ENCODE results near the gene GNG12.

The GNG12 gene

DNA sequence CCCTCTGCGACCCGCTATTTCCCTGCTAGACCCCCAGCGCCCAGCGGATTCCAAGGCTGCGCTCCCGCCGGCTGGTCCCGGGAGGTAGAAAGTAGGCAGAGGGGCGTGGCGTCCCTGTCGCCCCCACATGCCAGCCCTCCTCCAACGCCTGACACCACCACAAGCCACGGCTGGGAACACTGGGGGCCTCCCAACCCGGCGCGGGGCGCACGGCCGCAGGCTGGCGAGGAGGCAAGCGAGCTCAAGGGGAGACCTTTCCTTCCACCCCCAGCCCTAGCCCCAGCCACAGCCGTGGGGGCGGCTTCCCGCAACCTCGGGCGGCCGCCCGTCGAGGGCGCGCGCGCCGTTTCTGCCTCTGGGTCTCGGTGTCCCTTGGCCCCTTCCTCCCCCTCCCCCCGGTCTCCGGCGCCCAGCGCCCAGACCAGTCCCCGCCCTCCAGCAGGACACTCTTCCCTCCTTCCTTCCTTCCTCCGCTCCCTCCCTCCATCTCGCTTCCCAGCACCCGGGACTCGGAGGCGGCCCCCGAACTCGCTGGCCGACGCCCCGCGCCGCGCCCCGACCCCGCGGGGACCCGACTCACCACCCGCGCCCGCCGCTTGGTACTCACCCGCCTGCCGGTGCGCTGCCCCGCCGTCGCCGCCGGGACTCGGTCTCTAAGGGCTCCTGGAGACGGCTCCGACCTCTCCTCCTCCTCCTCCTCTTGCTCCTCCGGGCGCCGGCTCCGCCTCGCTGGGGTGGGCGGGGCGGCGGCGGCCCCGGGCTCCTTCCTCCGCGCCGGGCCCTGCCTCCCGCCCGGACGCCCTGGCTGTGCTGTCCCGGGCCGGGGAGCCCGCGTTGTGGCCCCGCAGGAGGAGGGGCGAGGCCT, at the start of gene GNG12:
TSS of gene GNG12 (minus strand) at position 731 of the 865 bp plus-strand sequence. CDS start 125,781 bp downstream, outside the sequence.
- peak; percentile 25 for DNase-seq (ENCODE audit: low read depth)

DNA sequence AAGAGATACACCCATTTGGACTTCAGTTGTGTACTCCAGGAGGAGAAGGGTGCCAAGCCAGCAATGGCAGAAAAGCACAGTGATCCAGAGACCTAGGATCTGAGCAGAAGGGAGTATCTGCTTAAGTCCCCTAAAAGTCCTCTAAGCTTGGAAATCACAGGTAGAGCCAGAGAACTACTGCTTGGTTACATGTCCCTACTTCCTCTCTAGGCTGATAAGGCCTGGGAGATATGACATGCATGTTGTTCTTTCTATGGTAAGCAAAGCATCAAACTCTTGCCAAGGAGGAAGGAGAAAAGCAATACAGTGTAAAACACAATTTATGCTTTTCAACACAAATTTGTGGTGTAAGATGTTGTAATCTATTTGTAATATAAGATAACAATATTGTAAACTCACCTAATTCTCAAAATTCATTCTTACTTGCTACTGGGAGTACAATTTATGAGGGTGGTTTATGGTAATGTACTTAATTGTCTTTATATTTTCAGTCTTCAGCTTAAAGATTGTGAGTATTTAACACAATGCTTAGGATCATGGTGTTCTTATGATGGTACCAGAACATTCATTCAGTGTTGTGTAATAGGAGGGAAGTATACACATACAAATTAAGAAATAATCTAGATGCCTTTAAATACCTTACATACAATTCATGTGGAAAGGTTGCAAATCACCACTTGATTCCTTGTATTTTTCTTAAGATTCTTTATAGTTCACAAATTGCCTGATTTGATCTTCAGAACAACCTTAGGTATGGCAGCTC, 49.1 kb upstream of the GNG12 start:
- DNase-seq (ENCODE audit: low read depth): no peak

DNA sequence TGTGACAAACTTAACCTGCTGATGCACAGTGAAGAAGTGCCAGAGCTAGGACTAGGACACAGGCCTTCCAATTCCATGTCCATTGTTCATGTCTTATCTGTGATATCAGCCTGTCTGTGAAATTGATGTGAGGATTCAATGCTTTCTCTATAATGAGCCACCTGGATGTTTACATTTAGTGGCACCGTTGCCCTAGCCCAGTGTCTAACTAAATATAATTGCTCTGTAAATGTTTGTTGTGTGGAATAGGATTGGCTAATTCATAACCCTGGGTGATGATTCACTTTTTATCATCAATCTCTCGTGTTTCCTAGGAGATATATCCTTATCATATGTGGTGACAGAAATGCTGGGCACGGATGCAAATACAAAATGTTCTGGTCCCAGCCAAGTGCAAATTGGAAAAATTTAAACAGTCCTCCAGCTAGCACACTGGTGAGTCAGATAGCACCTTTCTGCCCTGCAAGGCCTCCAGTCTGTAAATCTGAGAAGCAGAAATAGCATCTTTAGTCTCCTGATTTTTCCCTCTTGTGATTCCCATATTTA, 46.9 kb upstream of the GNG12 start:
- DNase-seq (ENCODE audit: low read depth): no peak

DNA sequence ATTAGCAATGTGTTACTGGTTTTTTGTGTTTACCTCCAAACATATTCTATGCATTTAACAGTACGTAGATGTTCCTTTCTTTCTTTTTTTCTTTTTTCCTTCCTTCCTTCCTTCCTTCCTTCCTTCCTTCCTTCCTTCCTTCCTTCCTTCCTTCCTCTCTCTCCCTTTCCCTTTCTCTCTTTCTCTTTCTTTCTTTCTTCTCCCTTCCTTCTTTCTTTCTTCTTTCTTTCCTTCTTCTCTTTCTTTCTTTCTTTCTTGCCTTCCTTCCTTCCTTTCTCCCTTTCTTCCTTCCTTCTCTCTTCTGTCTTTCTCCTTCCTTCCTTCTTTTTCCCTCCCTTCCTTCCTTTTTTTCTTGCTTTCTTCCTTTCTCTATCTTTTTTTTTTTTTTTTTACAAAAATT, 46.2 kb upstream of the GNG12 start:
- no peak for DNase-seq (ENCODE audit: low read depth)

DNA sequence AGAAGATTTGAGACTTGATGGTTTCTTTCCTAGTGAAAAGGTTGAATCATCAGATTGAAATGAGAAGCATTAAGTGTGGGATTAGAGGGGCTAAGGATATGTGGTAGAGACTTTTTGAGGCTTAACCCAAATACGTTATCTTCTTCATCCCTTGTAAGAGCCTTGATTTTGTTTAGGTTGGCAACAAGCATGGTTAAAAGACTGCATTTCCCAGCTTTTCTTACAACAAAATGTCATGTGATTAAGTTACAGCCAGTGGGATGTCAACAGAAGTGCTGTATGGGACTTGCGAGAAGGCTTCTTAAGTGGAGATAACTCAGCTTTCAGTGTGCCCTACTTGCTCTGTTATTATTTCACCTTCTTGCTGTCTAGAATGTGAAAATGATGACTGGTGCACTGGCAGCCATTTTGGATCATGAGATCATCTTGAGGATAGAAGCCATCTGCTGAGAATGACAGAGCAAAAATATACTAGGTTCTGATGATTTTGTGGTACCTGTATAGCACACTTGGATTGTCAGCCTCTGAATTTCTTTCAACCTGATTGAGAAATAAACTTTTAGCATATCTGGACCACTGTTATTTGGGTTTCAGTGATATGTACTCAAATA, 41.3 kb upstream of the GNG12 start:
- DNase-seq (ENCODE audit: low read depth): no peak

DNA sequence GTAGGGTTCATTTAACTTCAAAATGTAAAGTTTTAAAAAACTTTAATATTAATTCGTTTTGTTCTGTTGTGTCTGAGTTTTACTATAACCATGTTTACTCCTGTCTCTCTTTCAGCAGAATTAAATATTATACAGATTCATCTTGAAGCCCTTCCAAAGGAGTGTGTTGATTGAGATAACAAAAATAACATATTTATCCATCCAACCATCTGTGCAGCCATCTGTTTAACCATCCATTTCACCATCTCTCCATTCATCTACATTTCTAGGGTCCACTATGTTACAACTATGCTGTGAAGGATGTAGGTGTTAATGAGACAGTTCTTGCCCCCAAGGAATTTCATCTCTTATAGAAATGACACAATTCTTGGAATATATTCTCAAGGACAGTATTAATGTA, 36.0 kb upstream of the GNG12 start:
- DNase-seq (ENCODE audit: low read depth): no peak

DNA sequence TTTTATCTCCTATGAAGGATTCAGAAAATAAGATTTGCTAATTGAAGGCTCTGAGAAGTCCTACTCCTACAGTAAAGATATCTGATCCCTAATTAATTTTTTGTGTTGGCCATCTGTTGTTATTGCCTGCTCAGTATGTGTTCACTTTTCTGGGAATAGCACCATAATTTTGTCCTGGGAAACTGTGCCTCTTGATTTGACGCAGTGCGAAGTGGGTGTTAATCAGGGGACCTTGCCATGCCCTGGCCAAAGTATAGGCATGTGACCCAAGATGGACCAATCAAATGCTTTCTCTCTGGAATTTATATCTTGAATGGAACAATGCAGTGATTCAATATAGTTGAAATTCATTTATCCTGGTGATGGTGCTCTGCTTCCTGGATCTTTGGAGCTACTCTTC, 30.4 kb upstream of the GNG12 start:
- DNase-seq (ENCODE audit: low read depth): no peak

DNA sequence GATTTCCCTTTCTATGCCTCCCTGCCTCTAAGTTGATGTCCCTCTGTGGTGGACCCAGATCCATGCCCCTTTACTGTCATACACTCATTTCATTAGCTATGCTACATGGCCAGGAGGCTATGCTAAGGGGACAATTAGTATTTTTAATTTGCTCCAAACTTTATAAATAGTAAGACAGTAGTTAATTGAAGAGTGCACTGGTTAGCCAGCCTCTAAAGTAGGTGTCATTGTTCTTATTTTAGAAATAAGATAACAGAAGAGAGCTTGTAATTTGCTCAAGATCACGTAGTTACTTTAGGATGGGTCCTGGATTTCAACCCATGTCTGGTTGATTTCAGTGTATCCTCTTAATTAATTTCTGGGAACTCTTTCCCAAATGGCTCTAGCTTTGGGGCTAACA, 29.4 kb upstream of the GNG12 start:
- no peak for DNase-seq (ENCODE audit: low read depth)

DNA sequence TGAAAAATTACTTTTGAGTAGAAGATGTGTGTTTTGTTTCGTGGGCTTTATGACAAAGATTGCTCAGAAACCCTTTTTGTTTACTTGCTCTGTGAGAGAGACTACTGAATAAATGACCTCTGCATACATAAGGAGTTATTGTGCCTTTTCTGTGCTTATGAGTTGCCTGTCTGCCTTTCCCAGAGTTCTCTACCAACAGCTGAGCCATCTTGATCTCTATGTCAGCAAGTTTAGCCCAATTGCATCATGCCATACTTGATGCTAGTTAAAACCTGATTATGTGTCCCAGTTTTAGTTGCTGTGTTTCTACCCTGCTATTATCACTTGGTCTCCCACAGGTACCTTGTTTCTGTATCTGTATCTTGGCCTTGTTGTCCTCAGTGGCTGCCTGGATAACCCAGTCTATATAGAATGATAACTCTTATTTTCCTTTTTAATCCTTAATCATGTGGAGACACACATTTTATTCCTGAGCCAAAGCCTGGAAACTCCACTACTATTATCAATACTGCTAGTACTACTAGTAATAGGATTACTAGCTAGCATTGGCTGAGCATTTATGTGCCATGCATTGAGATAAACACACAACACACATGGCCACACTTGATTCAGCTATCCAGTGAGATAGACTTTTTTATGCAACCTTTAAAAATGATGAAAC, 28.7 kb upstream of the GNG12 start:
- DNase-seq (ENCODE audit: low read depth): no peak

DNA sequence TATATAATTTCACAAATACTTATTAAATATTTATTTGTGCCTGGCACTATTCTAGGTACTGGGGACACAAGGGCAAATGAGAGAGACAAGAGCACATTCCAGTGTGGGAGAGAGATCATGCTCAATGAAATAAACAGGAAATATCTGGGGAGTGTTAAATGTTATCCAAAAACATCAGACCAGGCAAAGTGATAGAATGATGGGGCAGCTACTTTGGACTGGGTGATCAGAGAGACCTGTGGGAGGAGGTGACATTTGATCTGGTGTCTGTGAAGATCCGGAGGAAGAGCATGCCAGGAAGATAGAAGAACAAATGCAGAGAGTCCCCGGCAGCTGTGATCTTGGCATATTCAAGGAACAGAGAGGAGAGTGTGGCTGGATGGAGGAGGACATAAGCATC, 27.5 kb upstream of the GNG12 start:
- DNase-seq (ENCODE audit: low read depth): no peak

DNA sequence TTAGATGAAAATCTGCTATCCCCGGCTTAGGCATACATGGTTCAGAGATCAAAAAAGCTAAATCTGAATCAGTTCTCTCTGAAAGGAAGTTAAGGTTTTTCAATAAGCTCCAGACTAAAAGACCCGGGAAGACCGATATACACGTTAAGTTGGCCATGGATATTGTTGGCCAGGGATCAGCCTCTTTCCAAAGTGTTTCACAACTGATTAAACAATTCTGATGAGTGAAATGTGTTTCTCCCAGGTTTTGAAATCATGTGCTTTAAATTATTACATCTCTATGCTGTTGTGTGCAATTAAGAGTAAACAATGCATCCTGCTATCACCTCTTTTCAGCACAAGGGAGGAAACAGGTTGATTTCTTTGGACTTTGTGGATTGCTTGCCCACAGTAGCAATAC, 23.7 kb upstream of the GNG12 start:
- no peak for DNase-seq (ENCODE audit: low read depth)

DNA sequence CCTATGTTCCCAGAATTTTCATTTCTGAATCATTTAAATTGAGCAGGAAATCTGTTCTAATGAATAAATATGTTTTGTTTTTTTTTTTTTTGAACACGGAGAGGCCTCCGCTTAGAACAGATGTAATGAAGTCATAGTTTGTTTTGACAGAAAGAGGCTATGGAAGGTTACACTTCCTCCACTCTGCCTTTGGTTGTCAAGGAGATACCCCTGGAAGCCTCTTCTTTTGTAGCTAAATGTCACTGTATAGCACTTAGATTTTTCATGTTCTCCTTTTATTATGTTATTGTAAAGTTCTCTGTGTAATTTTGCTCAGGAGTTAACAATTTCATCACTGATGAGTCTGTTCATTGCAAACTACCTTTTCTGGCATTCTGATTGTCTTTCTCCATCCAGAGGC, 22.7 kb upstream of the GNG12 start:
- DNase-seq (ENCODE audit: low read depth): no peak

DNA sequence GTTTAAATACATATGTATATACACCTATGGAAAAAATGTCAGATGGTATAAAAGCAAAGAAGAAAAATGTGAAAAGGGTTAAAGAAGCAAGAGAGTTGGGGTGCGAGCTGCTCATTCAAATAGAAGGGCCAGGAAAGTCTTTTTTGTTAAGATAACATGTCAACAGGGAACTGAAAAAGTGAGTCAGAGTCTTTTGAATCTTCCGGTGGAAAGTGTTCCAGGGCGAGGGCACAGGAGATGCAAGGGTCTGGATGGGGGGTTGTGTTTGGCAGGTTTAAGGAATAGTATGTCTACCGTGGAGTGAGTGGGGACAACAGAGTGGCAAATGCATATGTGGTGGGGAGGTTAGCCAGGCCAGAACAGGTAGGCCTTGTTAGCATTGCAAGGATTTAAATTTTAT, 22.2 kb upstream of the GNG12 start:
- DNase-seq (ENCODE audit: low read depth): no peak

DNA sequence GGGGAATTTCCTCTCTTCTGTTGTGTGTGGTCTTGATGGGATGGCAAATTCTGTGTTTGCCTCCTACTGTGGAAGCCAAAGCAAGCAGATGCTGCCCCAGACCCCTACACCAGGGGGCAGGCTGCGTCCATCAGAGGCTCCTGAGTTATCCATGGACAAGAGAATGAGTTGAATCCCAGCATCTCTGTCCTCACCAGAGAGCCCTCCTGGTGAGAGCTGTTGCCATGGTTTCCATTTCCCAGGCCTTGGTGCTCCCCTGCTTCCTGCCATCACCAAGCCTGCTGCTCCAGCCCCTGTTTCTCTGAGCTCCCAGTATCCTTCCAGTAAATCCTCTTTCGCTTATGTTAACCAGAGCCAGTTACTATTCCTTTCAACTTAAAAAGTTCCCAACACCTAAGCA, 20.4 kb upstream of the GNG12 start:
- no peak for DNase-seq (ENCODE audit: low read depth)

DNA sequence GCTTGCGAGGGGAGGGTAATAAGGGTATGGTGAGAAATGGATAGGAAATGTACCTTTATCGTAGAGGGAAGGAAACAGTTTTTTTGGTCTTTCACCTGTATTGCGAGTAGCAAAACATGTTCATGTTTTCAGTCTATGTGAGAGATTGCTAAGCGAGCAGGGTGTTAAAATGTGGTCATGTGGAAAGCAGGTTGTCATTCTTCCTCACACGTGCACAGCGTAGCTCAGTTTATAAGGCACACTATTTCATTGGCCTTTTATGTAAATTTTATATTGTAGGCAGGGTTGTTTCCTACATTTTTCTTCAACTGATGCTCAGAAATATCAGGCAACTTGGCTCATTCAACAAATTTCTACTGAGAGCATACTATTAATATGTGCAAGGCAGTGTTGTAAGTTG, 18.5 kb upstream of the GNG12 start:
- no peak for DNase-seq (ENCODE audit: low read depth)

DNA sequence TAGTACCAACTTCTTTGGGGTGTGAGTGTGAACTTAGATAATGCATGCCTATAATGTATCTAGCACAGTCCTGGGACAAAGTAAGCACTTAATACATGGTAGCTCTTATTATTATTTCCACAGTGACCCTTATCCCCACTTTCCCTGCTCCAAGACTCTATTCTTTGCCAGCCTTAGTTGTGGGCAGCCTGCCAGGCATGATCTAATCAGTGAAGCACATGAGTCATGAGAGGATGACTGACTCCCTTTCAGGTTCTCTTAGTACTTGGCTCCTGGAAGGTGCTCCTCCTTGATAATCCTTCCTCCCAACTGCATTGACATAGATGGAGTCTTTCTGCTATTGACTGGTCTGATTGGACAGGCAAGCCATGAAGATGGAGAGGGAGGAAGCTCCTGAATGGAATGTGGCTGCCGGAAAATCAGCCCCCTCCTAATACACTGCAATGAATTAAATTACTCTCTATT, 17.4 kb upstream of the GNG12 start:
- DNase-seq (ENCODE audit: low read depth): no peak

DNA sequence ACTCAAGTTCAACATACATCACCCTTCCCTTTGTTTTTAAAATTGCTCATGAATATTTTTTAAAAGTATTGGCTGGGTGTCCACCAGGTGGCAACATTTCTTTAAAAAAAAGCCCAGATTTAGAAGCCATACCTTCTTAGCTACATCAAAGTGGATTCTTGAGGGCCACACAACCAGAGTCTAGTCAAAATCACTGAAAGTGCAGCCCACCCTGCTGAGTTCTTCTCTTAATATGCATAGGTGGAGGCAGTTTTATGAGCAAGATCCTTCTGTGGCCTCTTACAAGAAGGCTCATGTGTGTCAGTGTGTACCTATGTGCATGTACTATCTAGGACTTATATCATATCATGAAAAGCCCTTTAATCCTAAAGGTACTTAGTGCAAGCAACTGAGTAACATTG, 16.9 kb upstream of the GNG12 start:
- DNase-seq (ENCODE audit: low read depth): no peak

DNA sequence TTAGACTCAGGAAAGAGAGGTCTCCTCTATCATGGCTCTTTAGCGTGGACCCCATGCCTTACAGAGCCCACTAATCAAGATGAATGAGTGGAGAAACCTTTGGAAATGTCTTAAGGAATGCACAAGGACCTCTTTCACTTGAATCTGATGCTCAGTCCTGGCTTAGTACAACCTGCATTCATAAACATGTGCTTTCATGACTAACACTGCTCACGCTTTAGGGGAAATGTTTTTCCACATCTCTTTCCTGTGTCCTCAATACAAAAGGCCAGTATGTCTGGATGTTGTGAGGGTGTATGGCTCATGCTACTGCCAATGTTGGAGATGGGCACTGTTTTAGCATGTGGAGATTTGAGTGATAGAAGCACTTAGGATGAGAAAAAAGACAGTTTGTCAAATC, 14.2 kb upstream of the GNG12 start:
- DNase-seq (ENCODE audit: low read depth): no peak

DNA sequence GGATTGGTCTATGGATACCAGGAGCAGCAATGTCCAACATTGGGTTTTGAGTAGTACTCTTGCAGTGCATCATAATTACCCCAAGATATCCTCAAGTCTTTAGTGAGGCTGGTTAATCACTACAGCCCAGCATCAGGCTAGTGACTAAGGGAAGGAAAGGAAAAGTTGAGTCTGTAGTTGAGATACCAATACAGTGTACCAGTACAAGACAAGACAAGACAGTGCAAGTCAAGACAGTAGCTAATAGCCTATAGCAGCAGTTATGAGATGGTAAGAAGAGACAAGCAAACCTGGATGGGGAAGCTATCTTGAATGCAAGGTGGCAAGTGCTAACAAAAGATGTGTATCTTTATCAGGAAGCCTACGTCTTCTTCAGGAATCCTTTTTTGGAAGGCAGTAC, 13.3 kb upstream of the GNG12 start:
- DNase-seq (ENCODE audit: low read depth): no peak

DNA sequence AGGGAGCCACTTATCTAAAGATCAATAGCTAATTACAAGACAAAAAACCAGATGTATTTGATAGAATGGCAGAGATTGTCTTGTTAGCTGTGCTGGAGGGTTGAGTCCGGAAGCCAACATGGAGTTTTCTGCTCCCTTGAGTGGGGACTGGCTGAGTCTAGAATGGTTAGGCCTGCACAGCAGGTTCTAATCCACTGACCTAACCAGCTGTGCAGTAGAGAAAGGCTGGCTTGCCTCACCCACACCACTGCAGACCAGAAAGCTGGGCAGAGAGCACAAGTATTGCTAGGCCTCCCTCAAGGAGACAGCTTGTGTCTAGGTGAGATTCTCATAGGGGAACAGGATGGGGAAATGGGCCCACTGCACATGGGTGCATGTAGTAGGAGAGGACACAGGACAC, 11.7 kb upstream of the GNG12 start:
- DNase-seq (ENCODE audit: low read depth): no peak

DNA sequence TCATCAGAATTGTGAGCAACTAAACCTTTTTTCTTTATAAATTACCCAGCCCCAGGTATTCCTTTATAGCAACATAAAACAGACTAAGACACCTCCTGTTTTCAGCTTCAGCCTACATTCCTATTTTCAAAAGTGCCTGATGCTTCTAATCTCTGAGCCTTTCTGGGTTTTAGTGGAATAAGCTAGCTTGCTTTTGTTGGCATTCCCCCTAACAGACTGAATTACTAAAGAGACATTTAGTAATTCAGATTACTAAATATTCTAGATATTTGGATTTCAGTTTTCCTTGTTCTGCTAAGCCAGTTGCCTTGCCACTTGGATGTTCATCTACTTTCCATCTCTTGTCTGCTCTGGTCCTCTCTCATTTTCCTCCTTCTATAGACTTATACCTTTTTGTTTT, 10.5 kb upstream of the GNG12 start:
- DNase-seq (ENCODE audit: low read depth): no peak

DNA sequence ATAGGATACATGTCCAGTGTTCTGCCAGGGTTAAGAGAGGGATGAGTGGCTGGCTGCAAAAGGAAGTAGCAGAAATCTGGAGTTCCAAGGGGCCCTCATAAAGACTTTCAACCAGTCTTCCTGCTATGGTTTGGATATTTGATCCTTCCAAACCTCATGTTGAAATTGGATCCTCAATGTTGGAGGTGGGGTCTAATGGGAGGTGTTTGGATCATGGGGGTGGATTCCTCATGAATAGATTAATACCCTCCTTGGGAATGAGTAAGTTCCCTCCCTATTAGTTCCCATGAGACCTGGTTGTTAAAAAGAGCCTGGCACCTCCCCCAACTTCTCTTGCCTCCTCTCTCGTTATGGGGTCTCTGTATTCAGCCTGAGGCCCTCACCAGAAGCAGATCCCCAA, 10.1 kb upstream of the GNG12 start:
- no peak for DNase-seq (ENCODE audit: low read depth)
